Gastroesophageal sphincter (tissue), 3 donors: Measurements from ENCODE around the gene C15orf39.

ENCODE experiments used
- EP300 ChIP-seq: sonication (generic); formaldehyde crosslinking; IDR thresholded peaks from one replicate; pipeline ENCODE4 v1.6.1; 2017; ENCODE audit warnings: antibody characterized with exemption, mild to moderate bottlenecking
- POLR2A ChIP-seq, 2 donors: fragments of 450-650 bp; IDR thresholded peaks; one replicate each; pipeline ENCODE4 v1.6.1; 2017; ENCODE audit warnings: antibody characterized with exemption in 2 of 2, mild to moderate bottlenecking in 2 of 2, moderate library complexity in 1 of 2
- TF ChIP-seq, protein P1 (sequence below), 4 experiments: fragments of 200-600 bp in 2 of 4; fragments of 450-650 bp in 2 of 4; sonication (generic) in 1 of 4; IDR thresholded peaks; one replicate each; pipeline ENCODE4 v1.5.1; 2017 to 2019; ENCODE audit warnings: antibody characterized with exemption in 4 of 4, mild to moderate bottlenecking in 2 of 4, moderate library complexity in 2 of 4

DNA sequence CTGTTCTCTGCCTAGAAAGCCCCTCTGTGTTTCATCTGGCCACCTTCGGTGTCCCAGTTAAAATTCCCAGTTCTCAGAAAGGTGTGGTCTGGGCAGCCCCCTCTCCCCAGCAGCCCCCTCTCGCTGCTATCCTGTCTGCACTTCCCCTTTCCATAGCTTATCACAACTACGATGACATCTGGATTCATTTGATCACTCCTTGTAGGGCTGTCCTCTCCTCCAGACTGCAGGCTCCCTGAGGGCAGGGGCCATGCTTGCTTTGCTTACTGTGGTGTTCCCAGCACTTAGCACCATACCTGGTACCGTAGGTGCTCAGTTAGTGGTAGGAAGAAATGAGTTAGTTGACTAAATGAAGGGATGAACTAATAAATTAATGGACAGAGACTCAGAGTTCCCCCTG is 30.2 kb downstream of the C15orf39 start:
- TF ChIP-seq, protein P1, sequence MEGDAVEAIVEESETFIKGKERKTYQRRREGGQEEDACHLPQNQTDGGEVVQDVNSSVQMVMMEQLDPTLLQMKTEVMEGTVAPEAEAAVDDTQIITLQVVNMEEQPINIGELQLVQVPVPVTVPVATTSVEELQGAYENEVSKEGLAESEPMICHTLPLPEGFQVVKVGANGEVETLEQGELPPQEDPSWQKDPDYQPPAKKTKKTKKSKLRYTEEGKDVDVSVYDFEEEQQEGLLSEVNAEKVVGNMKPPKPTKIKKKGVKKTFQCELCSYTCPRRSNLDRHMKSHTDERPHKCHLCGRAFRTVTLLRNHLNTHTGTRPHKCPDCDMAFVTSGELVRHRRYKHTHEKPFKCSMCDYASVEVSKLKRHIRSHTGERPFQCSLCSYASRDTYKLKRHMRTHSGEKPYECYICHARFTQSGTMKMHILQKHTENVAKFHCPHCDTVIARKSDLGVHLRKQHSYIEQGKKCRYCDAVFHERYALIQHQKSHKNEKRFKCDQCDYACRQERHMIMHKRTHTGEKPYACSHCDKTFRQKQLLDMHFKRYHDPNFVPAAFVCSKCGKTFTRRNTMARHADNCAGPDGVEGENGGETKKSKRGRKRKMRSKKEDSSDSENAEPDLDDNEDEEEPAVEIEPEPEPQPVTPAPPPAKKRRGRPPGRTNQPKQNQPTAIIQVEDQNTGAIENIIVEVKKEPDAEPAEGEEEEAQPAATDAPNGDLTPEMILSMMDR (IDR thresholded peaks at IDR 0.05) = no peak
- TF ChIP-seq EP300 (no peak), POLR2A (IDR thresholded peaks at IDR 0.05) (no peak)
